Measurements from ENCODE around the gene UVRAG. TPM values are rescaled to one million over a fixed set of nuclear protein-coding genes. Genes with fewer than 3 reads are reported as not detected.

UVRAG gene
- total and polyA plus RNA-seq, 2 experiments from 2014 or later = 21.6 to 34.0 TPM

GRCh38 chr11:75768909-75769771, 45.9 kb upstream of the UVRAG start:
- Histone ChIP-seq H3K9me3 (ENCODE audit: low read depth) (no peaks in the 10 kb centered on the region), H3K4me1 (ENCODE audit: low read depth) (peaks cover 15% of the 10 kb centered on the region), H3K27ac (peak overlapping the region; percentile 97), H3K27me3 (no peaks in the 10 kb centered on the region), H3K36me3 (no peaks in the 10 kb centered on the region), H3K4me3 (peak overlapping the region; percentile 35)
- TF ChIP-seq, protein P1, sequence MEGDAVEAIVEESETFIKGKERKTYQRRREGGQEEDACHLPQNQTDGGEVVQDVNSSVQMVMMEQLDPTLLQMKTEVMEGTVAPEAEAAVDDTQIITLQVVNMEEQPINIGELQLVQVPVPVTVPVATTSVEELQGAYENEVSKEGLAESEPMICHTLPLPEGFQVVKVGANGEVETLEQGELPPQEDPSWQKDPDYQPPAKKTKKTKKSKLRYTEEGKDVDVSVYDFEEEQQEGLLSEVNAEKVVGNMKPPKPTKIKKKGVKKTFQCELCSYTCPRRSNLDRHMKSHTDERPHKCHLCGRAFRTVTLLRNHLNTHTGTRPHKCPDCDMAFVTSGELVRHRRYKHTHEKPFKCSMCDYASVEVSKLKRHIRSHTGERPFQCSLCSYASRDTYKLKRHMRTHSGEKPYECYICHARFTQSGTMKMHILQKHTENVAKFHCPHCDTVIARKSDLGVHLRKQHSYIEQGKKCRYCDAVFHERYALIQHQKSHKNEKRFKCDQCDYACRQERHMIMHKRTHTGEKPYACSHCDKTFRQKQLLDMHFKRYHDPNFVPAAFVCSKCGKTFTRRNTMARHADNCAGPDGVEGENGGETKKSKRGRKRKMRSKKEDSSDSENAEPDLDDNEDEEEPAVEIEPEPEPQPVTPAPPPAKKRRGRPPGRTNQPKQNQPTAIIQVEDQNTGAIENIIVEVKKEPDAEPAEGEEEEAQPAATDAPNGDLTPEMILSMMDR (IDR thresholded peaks at IDR 0.05; ENCODE audit: low read depth, low read length) = no peak
- no peak for DNase-seq (ENCODE audit: low read depth in 1 of 2, low spot score in 1 of 2)

- Histone ChIP-seq H3K27me3 (no peaks in the 10 kb centered on the region), H3K36me3 (no peaks in the 10 kb centered on the region), H3K4me3 (no peak overlapping the region), H3K4me1 (ENCODE audit: low read depth) (peaks cover 15% of the 10 kb centered on the region), H3K27ac (no peak overlapping the region), H3K9me3 (ENCODE audit: low read depth) (no peaks in the 10 kb centered on the region)
- TF ChIP-seq, protein P1 (IDR thresholded peaks at IDR 0.05; ENCODE audit: low read depth, low read length) = no peak
- no peak for DNase-seq (ENCODE audit: low read depth in 1 of 2, low spot score in 1 of 2)
Measured at GRCh38 chr11:75770102-75770501, 44.9 kb upstream of the UVRAG start.

- no peak overlapping the region for H3K4me3 ChIP-seq
- no peak overlapping the region for H3K27ac ChIP-seq
- peak in 1 of 2 donors; percentile 91 for DNase-seq (ENCODE audit: low read depth in 1 of 2, low spot score in 1 of 2)
- no peaks in the 10 kb centered on the region for H3K36me3 ChIP-seq
- no peaks in the 10 kb centered on the region for H3K27me3 ChIP-seq
- H3K9me3 ChIP-seq (ENCODE audit: low read depth) = no peaks in the 10 kb centered on the region
- TF ChIP-seq, protein P1 (IDR thresholded peaks at IDR 0.05; ENCODE audit: low read depth, low read length) = no peak
- H3K4me1 ChIP-seq (ENCODE audit: low read depth) = peaks cover 15% of the 10 kb centered on the region
Measured at GRCh38 chr11:75771646-75772410, 43.2 kb upstream of the UVRAG start.

DNA sequence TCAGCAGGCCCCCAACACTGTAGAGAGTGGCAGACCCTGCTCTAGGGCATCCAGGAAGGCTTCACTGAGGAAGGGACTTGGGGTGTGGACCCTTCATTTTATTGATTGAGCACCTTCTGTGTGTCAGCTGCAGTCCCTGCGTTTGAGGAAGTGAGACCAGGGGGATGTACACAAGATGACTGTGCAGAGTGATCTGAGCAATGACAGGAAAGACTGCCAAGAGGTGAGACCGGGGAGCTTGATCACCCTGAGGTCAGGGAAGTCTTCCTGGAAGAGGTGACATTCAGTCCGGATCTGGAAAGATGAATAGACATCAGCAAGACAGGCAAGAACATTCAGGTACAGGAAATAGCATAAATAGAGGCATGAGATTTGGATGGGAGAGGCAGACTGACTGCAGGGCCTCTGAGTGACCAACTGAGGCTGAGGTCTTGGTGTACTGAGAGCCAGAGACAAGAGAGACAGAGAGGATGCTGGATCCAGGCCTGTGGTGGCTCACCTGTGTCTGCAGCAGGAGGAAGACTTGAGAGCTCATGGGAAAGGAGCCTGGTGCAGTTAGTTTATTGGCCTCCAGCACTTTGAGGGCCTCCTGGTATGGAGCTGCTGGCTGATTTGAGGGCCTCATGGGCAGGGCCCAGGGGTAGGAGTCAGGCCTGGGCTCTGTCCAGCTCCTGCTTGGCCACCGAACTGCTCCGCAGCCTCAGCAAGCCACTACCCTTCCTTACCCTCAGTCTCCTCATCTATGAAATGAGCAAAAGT, 41.2 kb upstream of the UVRAG start:
- peaks cover 10% of the 10 kb centered on the region for H3K4me1 ChIP-seq (ENCODE audit: low read depth)
- no peak for DNase-seq (ENCODE audit: low read depth in 1 of 2, low spot score in 1 of 2)
- no peaks in the 10 kb centered on the region for H3K27me3 ChIP-seq
- H3K27ac ChIP-seq = no peak overlapping the region
- no peaks in the 10 kb centered on the region for H3K36me3 ChIP-seq
- TF ChIP-seq, protein P1 (IDR thresholded peaks at IDR 0.05; ENCODE audit: low read depth, low read length) = no peak
- H3K4me3 ChIP-seq = no peak overlapping the region
- H3K9me3 ChIP-seq (ENCODE audit: low read depth) = no peaks in the 10 kb centered on the region

DNA sequence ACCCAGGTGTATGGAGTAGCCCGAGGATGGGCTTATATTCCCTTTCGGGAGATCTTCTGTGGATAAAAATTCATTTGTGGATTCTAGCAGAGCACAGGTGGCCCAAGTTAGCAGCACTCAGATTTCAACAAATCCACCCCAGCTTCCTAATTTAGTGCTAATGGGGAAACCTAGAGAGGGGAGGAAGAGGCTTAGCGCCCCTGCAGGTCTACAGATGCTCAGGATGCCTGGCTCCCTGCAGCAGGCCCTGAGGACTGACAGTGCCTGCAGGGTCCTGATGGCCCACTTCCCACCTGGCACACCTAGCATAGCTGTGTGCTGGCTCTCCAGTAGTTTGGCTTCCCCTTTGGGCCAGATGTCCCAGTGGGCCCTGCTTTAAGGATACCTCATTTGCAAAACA, 40.0 kb upstream of the UVRAG start:
- Histone ChIP-seq H3K36me3 (no peaks in the 10 kb centered on the region), H3K27me3 (no peaks in the 10 kb centered on the region), H3K27ac (no peak overlapping the region), H3K9me3 (ENCODE audit: low read depth) (no peaks in the 10 kb centered on the region), H3K4me1 (ENCODE audit: low read depth) (peaks cover 4% of the 10 kb centered on the region), H3K4me3 (no peak overlapping the region)
- no peak for DNase-seq (ENCODE audit: low read depth in 1 of 2, low spot score in 1 of 2)
- TF ChIP-seq, protein P1 (IDR thresholded peaks at IDR 0.05; ENCODE audit: low read depth, low read length) = no peak

Measured in cardiac muscle cell (in vitro differentiated cells and primary cell).